Mesenchymal stem cell (in vitro differentiated cells and primary cell): Measurements from ENCODE around the gene TTLL10.
A peak's percentile ranks its signal among the peaks of the same experiment; 100 is the strongest.

ENCODE experiments used
- DNase-seq: peaks from one replicate; pipeline ENCODE4 v3.0.0-alpha.2; 2013
- H2AFZ ChIP-seq: one replicate; pipeline ENCODE4 v1.6.1; 2013; ENCODE audit warnings: low read depth, mild to moderate bottlenecking, control low read depth, inconsistent platforms, low read length, moderate library complexity
- H2AK5ac ChIP-seq: 2 replicates; pipeline ENCODE4 v1.6.1; 2013; ENCODE audit warnings: low read length, moderate library complexity, mild to moderate bottlenecking, inconsistent platforms; ENCODE audit not compliant: severe bottlenecking
- H2BK120ac ChIP-seq: one replicate; pipeline ENCODE4 v1.6.1; 2013; ENCODE audit warnings: low read depth, mild to moderate bottlenecking, inconsistent platforms, low read length, moderate library complexity
- H2BK12ac ChIP-seq, 2 experiments: one replicate each; pipeline ENCODE4 v1.6.1; 2013; ENCODE audit warnings: inconsistent platforms in 2 of 2, low read length in 2 of 2, mild to moderate bottlenecking in 2 of 2, moderate library complexity in 2 of 2, control low read depth in 1 of 2
- H2BK15ac ChIP-seq: one replicate; pipeline ENCODE4 v1.6.1; 2013; ENCODE audit warnings: mild to moderate bottlenecking, low read depth, inconsistent platforms; ENCODE audit not compliant: poor library complexity, severe bottlenecking
- H2BK5ac ChIP-seq: 2 replicates; pipeline ENCODE4 v1.6.1; 2013; ENCODE audit warnings: low read depth, mild to moderate bottlenecking, low read length, control low read depth, inconsistent platforms; ENCODE audit not compliant: poor library complexity, severe bottlenecking
- H3K14ac ChIP-seq, 2 experiments: one replicate each; pipeline ENCODE4 v1.6.1; 2013; ENCODE audit warnings: inconsistent platforms in 2 of 2, low read length in 2 of 2, control low read depth in 1 of 2, mild to moderate bottlenecking in 1 of 2, moderate library complexity in 1 of 2
- H3K18ac ChIP-seq, 2 experiments: one replicate each; pipeline ENCODE4 v1.6.1; 2013; ENCODE audit warnings: inconsistent platforms in 2 of 2, low read length in 2 of 2, control low read depth in 1 of 2, low read depth in 1 of 2, mild to moderate bottlenecking in 1 of 2
- H3K23ac ChIP-seq, 2 experiments: one replicate each; pipeline ENCODE4 v1.6.1; 2013; ENCODE audit warnings: inconsistent platforms in 2 of 2, low read length in 2 of 2, mild to moderate bottlenecking in 2 of 2, moderate library complexity in 2 of 2, control low read depth in 1 of 2
- H3K27ac ChIP-seq: 2 replicates; pipeline ENCODE4 v1.5.1; 2013; ENCODE audit warnings: mild to moderate bottlenecking, moderate library complexity, low read length, control low read depth, inconsistent platforms; ENCODE audit not compliant: poor library complexity, severe bottlenecking
- H3K27me3 ChIP-seq, 2 experiments: 2 replicates each; pipeline versions ENCODE4 v1.6.1 to v1.7.0; 2013; ENCODE audit warnings: low read length in 2 of 2, mild to moderate bottlenecking in 2 of 2, moderate library complexity in 2 of 2, control low read depth in 1 of 2, inconsistent platforms in 1 of 2; ENCODE audit not compliant: control insufficient read depth in 1 of 2, insufficient read depth in 1 of 2
- H3K36me3 ChIP-seq, 2 experiments: 2 replicates each; pipeline versions ENCODE4 v1.6.1 to v1.7.0; 2013; ENCODE audit warnings: low read length in 2 of 2, control low read depth in 1 of 2, inconsistent platforms in 1 of 2, low read depth in 1 of 2, mild to moderate bottlenecking in 1 of 2; ENCODE audit not compliant: insufficient read depth in 2 of 2, control insufficient read depth in 1 of 2
- H3K4ac ChIP-seq, 2 experiments: one replicate each; pipeline ENCODE4 v1.6.1; 2013; ENCODE audit warnings: inconsistent platforms in 2 of 2, low read length in 2 of 2, mild to moderate bottlenecking in 2 of 2, moderate library complexity in 2 of 2, control low read depth in 1 of 2, low read depth in 1 of 2
- H3K4me1 ChIP-seq: 2 replicates; pipeline ENCODE4 v1.6.1; 2013; ENCODE audit warnings: low read depth, low read length, control low read depth; ENCODE audit not compliant: control insufficient read depth, insufficient read depth
- H3K4me2 ChIP-seq: 2 replicates; pipeline ENCODE4 v1.6.1; 2013; ENCODE audit warnings: low read length, mild to moderate bottlenecking, inconsistent platforms; ENCODE audit not compliant: poor library complexity, severe bottlenecking
- H3K4me3 ChIP-seq, 2 experiments: 2 replicates each; pipeline versions ENCODE4 v1.5.1 to v1.7.0; 2013; ENCODE audit warnings: low read length in 2 of 2, mild to moderate bottlenecking in 2 of 2, control low read depth in 1 of 2, low read depth in 1 of 2; ENCODE audit not compliant: insufficient read depth in 1 of 2
- H3K79me1 ChIP-seq: replicated peaks from 2 replicates; pipeline ENCODE4 v1.6.1; 2013; ENCODE audit warnings: mild to moderate bottlenecking, control low read depth, low read length, inconsistent platforms; ENCODE audit not compliant: poor library complexity, severe bottlenecking
- H3K9ac ChIP-seq: 2 replicates; pipeline ENCODE4 v1.7.0; 2013; ENCODE audit warnings: mild to moderate bottlenecking, low read length, moderate library complexity
- H3K9me3 ChIP-seq: 2 replicates; pipeline ENCODE4 v1.7.0; 2013; ENCODE audit warnings: mild to moderate bottlenecking, low read length; ENCODE audit not compliant: control insufficient read depth
- H4K8ac ChIP-seq: one replicate; pipeline ENCODE4 v1.6.1; 2013; ENCODE audit warnings: inconsistent platforms, mild to moderate bottlenecking, low read length, moderate library complexity
- H4K91ac ChIP-seq: one replicate; pipeline ENCODE4 v1.6.1; 2013; ENCODE audit warnings: mild to moderate bottlenecking, low read length, inconsistent platforms
- WGBS: methylation state at CpG from one replicate; pipeline ENCODE4 v1.1.7; 2013; ENCODE audit warnings: mixed read lengths; 5-methylcytosine and 5-hydroxymethylcytosine counted together

TTLL10 gene

DNA sequence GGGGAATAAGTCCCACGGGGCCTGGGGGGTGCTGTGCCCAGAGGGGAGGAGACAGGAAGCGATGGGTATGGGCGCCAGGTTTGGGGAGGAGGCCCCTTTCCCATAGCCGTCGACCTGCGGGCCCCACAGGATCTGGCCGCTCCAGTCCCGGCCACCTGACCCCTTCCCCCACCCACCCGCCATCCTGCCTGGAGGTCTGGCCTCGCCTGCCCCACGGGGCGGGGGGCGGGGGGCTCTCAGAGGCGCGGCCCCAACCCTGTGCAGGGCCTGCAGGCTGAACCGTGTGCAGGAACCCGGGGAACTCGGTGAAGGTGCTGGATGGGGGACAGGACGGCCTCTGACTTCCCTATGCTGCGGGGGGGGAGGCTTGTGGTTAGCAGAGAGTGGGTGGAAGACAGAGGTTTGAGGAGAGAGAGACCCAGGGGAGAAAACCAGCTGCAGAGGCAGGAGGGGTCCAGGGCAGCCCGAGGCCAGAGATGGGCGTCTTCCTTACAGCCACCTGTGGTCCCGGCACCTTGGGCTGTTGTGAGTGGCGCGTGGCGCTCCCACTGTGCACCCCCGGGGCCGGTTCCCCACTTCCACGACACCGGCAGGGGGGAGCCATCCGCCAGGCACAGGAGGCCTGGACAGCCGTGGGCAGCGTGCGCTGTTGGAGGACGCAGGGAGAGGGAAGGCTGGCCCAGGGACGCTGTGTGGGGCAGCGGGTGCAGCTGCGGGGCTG lies 35.2 kb downstream of the TTLL10 start:
- H3K4me3 ChIP-seq: peak overlapping the region in 1 of 2 experiments; percentile 65
- 88% methylated on average over 31 of the region's 38 CpGs for WGBS
- no peak overlapping the region for H2BK12ac ChIP-seq
- H3K4me1 ChIP-seq: peaks cover 67% of the 10 kb centered on the region
- peak overlapping the region; percentile 79 for H2AK5ac ChIP-seq
- no peak overlapping the region for H2BK120ac ChIP-seq
- no peak for DNase-seq
- H3K27ac ChIP-seq: no peak overlapping the region
- H3K18ac ChIP-seq: peak overlapping the region; percentile 45 to 88
- H4K91ac ChIP-seq: no peak overlapping the region
- H3K79me1 ChIP-seq: peaks cover under 1% of the 10 kb centered on the region
- H3K4me2 ChIP-seq: peak overlapping the region; percentile 7
- no peaks in the 10 kb centered on the region for H3K9me3 ChIP-seq
- H4K8ac ChIP-seq: no peak overlapping the region
- H3K36me3 ChIP-seq: peaks cover 0 to 4% of the 10 kb centered on the region in 2 experiments
- peak overlapping the region in 1 of 2 experiments; percentile 13 for H3K14ac ChIP-seq
- no peak overlapping the region for H2BK15ac ChIP-seq
- no peak overlapping the region for H3K23ac ChIP-seq
- no peak overlapping the region for H2BK5ac ChIP-seq
- peak overlapping the region; percentile 75 for H3K9ac ChIP-seq
- peak overlapping the region; percentile 42 for H2AFZ ChIP-seq
- peaks cover 0 to 40% of the 10 kb centered on the region in 2 experiments for H3K27me3 ChIP-seq
- H3K4ac ChIP-seq: no peak overlapping the region

GRCh38 chr1:1210726-1211540 lies 37.3 kb downstream of the TTLL10 start:
- WGBS: 94% methylated on average over 30 of the region's 31 CpGs
- Histone ChIP-seq H3K36me3 (peaks cover 3 to 15% of the 10 kb centered on the region in 2 experiments), H2BK12ac (no peak overlapping the region), H4K8ac (no peak overlapping the region), H3K27me3 (peaks cover 0 to 21% of the 10 kb centered on the region in 2 experiments), H2BK15ac (no peak overlapping the region), H3K4me2 (no peak overlapping the region), H3K4ac (no peak overlapping the region), H2BK120ac (no peak overlapping the region), H3K18ac (no peak overlapping the region), H3K9me3 (no peaks in the 10 kb centered on the region), H3K4me1 (peaks cover 67% of the 10 kb centered on the region), H3K23ac (no peak overlapping the region), H3K27ac (no peak overlapping the region), H3K9ac (no peak overlapping the region), H3K79me1 (peaks cover 6% of the 10 kb centered on the region), H3K14ac (no peak overlapping the region), H2AFZ (no peak overlapping the region), H4K91ac (no peak overlapping the region), H2AK5ac (no peak overlapping the region), H2BK5ac (no peak overlapping the region), H3K4me3 (no peak overlapping the region)
- DNase-seq: no peak

DNA sequence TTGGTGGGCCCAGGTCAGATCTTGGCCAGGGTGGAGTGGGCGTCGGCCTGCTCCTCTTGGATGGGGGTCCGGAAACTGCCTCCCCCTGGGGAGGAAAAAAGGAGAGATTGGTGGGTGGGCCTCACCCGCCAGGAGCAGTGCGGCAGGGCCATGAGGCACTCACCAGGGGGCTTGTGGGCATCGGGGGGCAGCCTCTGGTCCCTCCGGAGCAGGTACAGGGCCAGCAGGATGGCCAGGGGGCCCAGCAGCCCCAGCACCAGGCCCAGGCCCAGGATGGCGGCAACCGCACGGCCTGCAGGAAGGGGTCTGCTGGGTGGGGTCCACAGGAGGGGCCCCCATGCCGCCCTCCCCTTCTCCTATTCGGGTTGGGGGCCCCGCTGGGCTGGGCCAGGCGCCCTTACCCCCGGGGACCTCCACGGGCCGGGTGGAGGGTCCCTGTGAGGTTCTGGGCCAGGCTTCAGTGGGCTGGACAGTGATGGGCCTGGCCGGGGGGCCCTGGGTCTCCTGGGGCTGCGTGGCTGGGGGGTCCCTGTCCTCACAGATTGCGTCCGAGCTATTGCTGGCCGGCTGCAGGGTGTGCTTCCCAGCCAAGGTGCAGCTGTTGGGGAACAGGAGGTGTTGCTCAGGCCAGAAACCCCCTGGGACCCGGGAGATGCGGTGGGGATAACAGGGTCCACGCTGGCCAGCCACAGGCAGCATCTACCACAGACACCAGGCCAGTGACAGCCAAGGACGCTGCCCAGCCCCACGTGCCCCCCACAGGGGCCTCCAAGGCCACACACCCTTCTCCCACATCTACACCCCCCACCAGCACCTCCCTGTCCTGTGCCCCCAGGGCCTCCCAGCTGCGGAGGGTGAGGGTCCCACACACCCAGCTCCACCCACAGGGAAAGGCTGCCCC lies 38.1 kb downstream of the TTLL10 start:
- no peak overlapping the region for H2AK5ac ChIP-seq
- WGBS: 92% methylated on average over 28 of the region's 28 CpGs
- H3K27ac ChIP-seq: no peak overlapping the region
- peak overlapping the region; percentile 20 for H2BK15ac ChIP-seq
- peaks cover 66% of the 10 kb centered on the region for H3K4me1 ChIP-seq
- no peaks in the 10 kb centered on the region for H3K9me3 ChIP-seq
- peaks cover 12 to 24% of the 10 kb centered on the region in 2 experiments for H3K36me3 ChIP-seq
- no peak overlapping the region for H2BK12ac ChIP-seq
- peak overlapping the region; percentile 21 for H4K91ac ChIP-seq
- no peak overlapping the region for H4K8ac ChIP-seq
- no peak overlapping the region for H3K23ac ChIP-seq
- H3K9ac ChIP-seq: no peak overlapping the region
- peaks cover 12% of the 10 kb centered on the region for H3K79me1 ChIP-seq
- H3K27me3 ChIP-seq: peaks cover 0 to 13% of the 10 kb centered on the region in 2 experiments
- H3K4me2 ChIP-seq: no peak overlapping the region
- H3K4ac ChIP-seq: no peak overlapping the region
- H2AFZ ChIP-seq: no peak overlapping the region
- H3K18ac ChIP-seq: no peak overlapping the region
- H3K4me3 ChIP-seq: no peak overlapping the region
- H3K14ac ChIP-seq: no peak overlapping the region
- H2BK5ac ChIP-seq: no peak overlapping the region
- no peak for DNase-seq
- no peak overlapping the region for H2BK120ac ChIP-seq
